BE2C (cell line): Measurements from ENCODE around the gene SGMS1.

Source experiments
- DNase-seq: peaks from one replicate; pipeline ENCODE4 v3.0.0-alpha.2; 2020
- H3K27me3 ChIP-seq: fragments of 250-450 bp; sonication (Bioruptor Pico); 2 replicates; pipeline ENCODE4 v1.5.1; 2020; ENCODE audit warnings: mild to moderate bottlenecking
- H3K36me3 ChIP-seq: fragments of 250-450 bp; sonication (Bioruptor Pico); 2 replicates; pipeline ENCODE4 v1.5.1; 2020; ENCODE audit warnings: mild to moderate bottlenecking
- H3K4me1 ChIP-seq: fragments of 250-450 bp; sonication (Bioruptor Pico); 2 replicates; pipeline ENCODE4 v1.5.1; 2020
- H3K4me3 ChIP-seq: 2 replicates; pipeline ENCODE4 v1.5.1; 2011; ENCODE audit warnings: low read depth, low read length
- H3K9me3 ChIP-seq: fragments of 250-450 bp; sonication (Bioruptor Pico); 2 replicates; pipeline ENCODE4 v1.5.1; 2020
- CTCF ChIP-seq: IDR thresholded peaks from 2 replicates; pipeline ENCODE4 v1.5.1; 2012; ENCODE audit warnings: mild to moderate bottlenecking, low read depth, low read length

SGMS1 gene

GRCh38 chr10:50658165-50658564 is 34.4 kb upstream of the SGMS1 start:
- no peak for TF ChIP-seq CTCF
- DNase-seq: no peak
- H3K27me3 ChIP-seq: no peaks in the 10 kb centered on the region
- H3K9me3 ChIP-seq: no peaks in the 10 kb centered on the region
- H3K4me1 ChIP-seq: no peaks in the 10 kb centered on the region
- H3K4me3 ChIP-seq: no peak overlapping the region
- H3K36me3 ChIP-seq: no peaks in the 10 kb centered on the region

DNA sequence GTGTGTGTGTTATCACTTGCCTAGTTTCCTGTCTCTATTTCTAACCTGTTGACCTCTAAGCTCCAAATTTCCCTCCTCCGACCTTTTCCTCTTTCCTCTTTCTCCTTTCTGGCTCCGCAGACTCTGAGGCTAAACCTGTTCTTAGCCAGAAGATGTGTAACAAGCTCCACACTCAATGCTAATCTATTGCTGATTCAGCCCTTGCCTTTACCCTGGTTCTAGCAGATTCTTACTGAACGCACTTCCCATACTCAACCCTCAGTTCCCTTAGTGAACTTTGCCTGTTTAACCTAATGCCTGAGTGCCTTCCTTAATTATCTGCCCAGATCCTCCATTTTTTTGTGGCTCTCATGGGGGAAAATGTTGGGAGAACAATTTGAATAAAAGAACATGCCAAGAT is 30.0 kb upstream of the SGMS1 start:
- Histone ChIP-seq H3K4me1 (no peaks in the 10 kb centered on the region), H3K36me3 (no peaks in the 10 kb centered on the region), H3K9me3 (no peaks in the 10 kb centered on the region), H3K4me3 (no peak overlapping the region), H3K27me3 (no peaks in the 10 kb centered on the region)
- TF ChIP-seq CTCF: no peak
- DNase-seq: no peak

DNA sequence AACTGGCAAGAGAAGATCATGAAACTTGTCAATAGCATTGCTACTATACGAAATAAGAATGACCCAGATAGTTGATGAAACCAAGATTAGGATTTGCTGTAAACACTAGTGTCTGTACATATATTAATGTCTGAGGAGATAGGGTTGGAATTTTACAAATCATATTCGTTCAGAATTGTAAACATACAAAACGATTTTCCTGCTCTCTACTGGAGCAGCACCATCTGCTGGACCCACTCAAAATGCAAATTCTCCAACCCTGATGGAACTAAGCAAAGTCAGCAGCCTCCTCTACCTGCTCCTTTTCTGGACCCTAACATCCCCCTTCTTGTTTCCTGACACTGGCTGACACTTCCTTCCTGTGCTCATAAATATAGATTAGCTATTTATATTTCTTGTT is 29.4 kb upstream of the SGMS1 start:
- H3K36me3 ChIP-seq: no peaks in the 10 kb centered on the region

GRCh38 chr10:50651808-50652207 is 28.1 kb upstream of the SGMS1 start:
- H3K4me1 ChIP-seq: no peaks in the 10 kb centered on the region
- H3K36me3 ChIP-seq: no peaks in the 10 kb centered on the region
- TF ChIP-seq CTCF: no peak
- no peaks in the 10 kb centered on the region for H3K27me3 ChIP-seq
- DNase-seq: no peak
- H3K4me3 ChIP-seq: no peak overlapping the region
- no peaks in the 10 kb centered on the region for H3K9me3 ChIP-seq

More for the DNA sequence above, 29.4 kb upstream of the SGMS1 start:
- Histone ChIP-seq H3K27me3 (no peaks in the 10 kb centered on the region), H3K9me3 (no peaks in the 10 kb centered on the region), H3K4me3 (no peak overlapping the region), H3K4me1 (no peaks in the 10 kb centered on the region)
- peak; percentile 55 for TF ChIP-seq CTCF
- DNase-seq: no peak

- TF ChIP-seq CTCF: no peak
- H3K27me3 ChIP-seq: no peaks in the 10 kb centered on the region
Observed at GRCh38 chr10:50650481-50650880, 26.7 kb upstream of the SGMS1 start.

GRCh38 chr10:50648935-50649227 is 25.1 kb upstream of the SGMS1 start:
- no peak for TF ChIP-seq CTCF
- DNase-seq: no peak
- no peaks in the 10 kb centered on the region for H3K4me1 ChIP-seq
- H3K4me3 ChIP-seq: no peak overlapping the region
- H3K9me3 ChIP-seq: no peaks in the 10 kb centered on the region
- H3K36me3 ChIP-seq: no peaks in the 10 kb centered on the region
- no peaks in the 10 kb centered on the region; the same call in 1 of the 2 replicates for H3K27me3 ChIP-seq

More at GRCh38 chr10:50650481-50650880, 26.7 kb upstream of the SGMS1 start:
- Histone ChIP-seq H3K4me1 (no peaks in the 10 kb centered on the region), H3K4me3 (no peak overlapping the region), H3K9me3 (no peaks in the 10 kb centered on the region), H3K36me3 (no peaks in the 10 kb centered on the region)
- no peak for DNase-seq
